Measurements from ENCODE around the gene RBP3. TPM values are rescaled to one million over a fixed set of nuclear protein-coding genes. Genes with fewer than 3 reads are reported as not detected.
A peak's percentile ranks its signal among the peaks of the same experiment; 100 is the strongest.

Gene RBP3
- total and polyA plus RNA-seq, 11 donors: not detected

DNA sequence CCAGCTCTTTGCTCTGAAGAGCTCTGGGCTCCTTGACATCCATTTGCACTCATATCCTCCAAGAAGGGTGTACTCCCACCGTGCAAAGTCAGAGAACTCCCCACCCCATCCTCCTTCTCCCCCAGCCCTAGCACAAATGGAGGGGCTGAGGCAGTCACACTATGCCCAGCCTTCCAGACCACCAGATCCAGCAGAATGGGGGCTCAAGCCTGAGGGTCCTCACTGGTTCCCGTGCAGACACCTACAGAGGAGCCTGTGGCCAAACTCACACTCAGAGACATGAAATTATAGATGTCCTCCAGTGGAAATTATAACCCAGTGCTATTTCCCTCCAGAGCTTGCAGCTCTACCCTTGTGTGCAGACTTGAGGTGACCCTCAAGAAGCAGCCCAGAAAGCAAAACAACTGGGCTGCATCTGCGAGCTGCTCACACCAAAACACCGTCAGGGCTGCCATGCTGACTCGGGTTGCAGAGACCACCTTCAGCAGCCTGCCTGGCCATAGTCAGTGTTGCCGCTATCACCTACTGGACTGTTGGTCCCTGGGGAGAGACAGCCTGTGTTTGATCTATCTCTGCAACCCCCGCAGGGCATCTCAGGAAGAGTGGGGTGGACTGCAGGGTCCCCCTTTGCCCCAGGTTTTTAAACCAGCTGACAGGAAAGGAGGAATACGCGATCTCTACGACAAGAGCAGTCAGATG lies 28.5 kb downstream of the RBP3 start:
- intact Hi-C loops (cut with DNase I): no loop called here
- 76 to 78% (median 78%) methylated on average over 7 to 10 of the region's 10 CpGs for WGBS, 4 donors
- ATAC-seq: no peak
- DNase-seq: peak in 1 of 5 donors; percentile 10
- Histone ChIP-seq H3K27ac (no peak overlapping the region), H3K9me3 (no peaks in the 10 kb centered on the region), H3K36me3 (no peaks in the 10 kb centered on the region), H3K27me3 (peaks cover 0 to 13% (median 0%) of the 10 kb centered on the region in 9 donors), H3K4me1 (peaks cover 0 to 7% (median 0%) of the 10 kb centered on the region in 12 donors), H3K4me3 (no peak overlapping the region)
- TF ChIP-seq, protein P1, sequence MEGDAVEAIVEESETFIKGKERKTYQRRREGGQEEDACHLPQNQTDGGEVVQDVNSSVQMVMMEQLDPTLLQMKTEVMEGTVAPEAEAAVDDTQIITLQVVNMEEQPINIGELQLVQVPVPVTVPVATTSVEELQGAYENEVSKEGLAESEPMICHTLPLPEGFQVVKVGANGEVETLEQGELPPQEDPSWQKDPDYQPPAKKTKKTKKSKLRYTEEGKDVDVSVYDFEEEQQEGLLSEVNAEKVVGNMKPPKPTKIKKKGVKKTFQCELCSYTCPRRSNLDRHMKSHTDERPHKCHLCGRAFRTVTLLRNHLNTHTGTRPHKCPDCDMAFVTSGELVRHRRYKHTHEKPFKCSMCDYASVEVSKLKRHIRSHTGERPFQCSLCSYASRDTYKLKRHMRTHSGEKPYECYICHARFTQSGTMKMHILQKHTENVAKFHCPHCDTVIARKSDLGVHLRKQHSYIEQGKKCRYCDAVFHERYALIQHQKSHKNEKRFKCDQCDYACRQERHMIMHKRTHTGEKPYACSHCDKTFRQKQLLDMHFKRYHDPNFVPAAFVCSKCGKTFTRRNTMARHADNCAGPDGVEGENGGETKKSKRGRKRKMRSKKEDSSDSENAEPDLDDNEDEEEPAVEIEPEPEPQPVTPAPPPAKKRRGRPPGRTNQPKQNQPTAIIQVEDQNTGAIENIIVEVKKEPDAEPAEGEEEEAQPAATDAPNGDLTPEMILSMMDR (IDR thresholded peaks at IDR 0.05): no peak
- no peak for TF ChIP-seq POLR2A (IDR thresholded peaks at IDR 0.05)

DNA sequence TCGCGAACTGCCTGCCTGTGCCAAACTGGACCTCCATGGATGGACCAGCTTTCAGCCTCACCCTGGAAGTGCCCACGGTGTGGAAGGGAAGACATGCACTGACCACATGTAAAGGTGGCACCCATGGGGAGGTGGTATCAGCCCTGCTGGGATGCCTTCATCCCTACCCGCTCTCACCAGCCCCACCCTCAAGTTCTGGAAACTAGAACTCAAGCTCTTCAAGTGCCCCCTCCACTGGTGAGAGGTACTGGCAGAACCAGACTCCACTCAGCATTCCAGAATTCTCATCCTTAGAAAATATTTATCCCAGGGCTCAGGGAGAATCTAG lies 30.0 kb downstream of the RBP3 start:
- intact Hi-C loops (cut with DNase I): no loop called here
- Histone ChIP-seq H3K4me1 (peaks cover 0 to 7% (median 0%) of the 10 kb centered on the region in 12 donors), H3K27me3 (peaks cover 0 to 13% (median 0%) of the 10 kb centered on the region in 9 donors), H3K9me3 (no peaks in the 10 kb centered on the region), H3K4me3 (no peak overlapping the region), H3K36me3 (no peaks in the 10 kb centered on the region), H3K27ac (no peak overlapping the region)
- TF ChIP-seq, protein P1 (IDR thresholded peaks at IDR 0.05): no peak
- TF ChIP-seq POLR2A (IDR thresholded peaks at IDR 0.05): no peak
- ATAC-seq (no peak), DNase-seq (no peak)
- 91 to 94% (median 91%) methylated on average over 4 of the region's 4 CpGs for WGBS, 4 donors

GRCh38 chr10:47378606-47379444 lies 30.7 kb downstream of the RBP3 start:
- Histone ChIP-seq H3K36me3 (no peaks in the 10 kb centered on the region), H3K4me1 (peaks cover 0 to 11% (median 2%) of the 10 kb centered on the region in 12 donors), H3K27me3 (peaks cover 0 to 15% (median 4%) of the 10 kb centered on the region in 9 donors), H3K9me3 (no peaks in the 10 kb centered on the region), H3K27ac (no peak overlapping the region), H3K4me3 (no peak overlapping the region)
- no peak for TF ChIP-seq POLR2A (IDR thresholded peaks at IDR 0.05)
- TF ChIP-seq, protein P1 (IDR thresholded peaks at IDR 0.05): no peak
- WGBS, 4 donors: 80 to 84% (median 84%) methylated on average over 14 to 15 of the region's 15 CpGs
- ATAC-seq (no peak), DNase-seq (peak in 1 of 5 donors; percentile 6)
- intact Hi-C loops (cut with DNase I): no loop called here

DNA sequence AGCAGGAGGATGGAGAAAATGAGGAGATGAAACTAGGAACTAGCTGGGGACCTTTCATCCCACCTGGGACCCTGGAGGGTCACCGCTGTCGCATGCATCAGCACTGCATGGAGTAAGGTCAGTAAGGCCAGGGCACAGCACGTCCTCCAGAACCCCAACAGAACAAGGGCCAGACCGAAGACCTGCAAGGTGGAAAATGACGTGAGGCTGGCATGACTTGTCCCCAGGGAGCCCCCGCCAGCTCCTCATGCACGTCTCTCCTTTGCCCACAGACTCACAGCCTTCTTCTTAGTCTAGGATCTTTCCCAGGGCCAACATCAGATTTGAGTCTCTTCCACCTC lies 31.3 kb downstream of the RBP3 start:
- Histone ChIP-seq H3K27me3 (peaks cover 0 to 15% (median 4%) of the 10 kb centered on the region in 9 donors), H3K9me3 (no peaks in the 10 kb centered on the region), H3K4me1 (peaks cover 0 to 12% (median 5%) of the 10 kb centered on the region in 12 donors), H3K36me3 (no peaks in the 10 kb centered on the region), H3K27ac (no peak overlapping the region), H3K4me3 (no peak overlapping the region)
- TF ChIP-seq, protein P1 (IDR thresholded peaks at IDR 0.05): no peak
- no peak for TF ChIP-seq POLR2A (IDR thresholded peaks at IDR 0.05)
- ATAC-seq: no peak
- 76 to 97% (median 79%) methylated on average over 6 to 7 of the region's 7 CpGs for WGBS, 4 donors
- intact Hi-C loops (cut with DNase I): no loop called here
- DNase-seq: peak in 1 of 5 donors; percentile 10

Measured in heart left ventricle (tissue), 16 donors.